H1 (cell line): ENCODE data around the gene GRAPL. TPM values are rescaled to one million over a fixed set of nuclear protein-coding genes. Genes with fewer than 3 reads are reported as not detected.
"Not testable (repeated sequence)": the region's sequence is repeated elsewhere in the genome, so short reads cannot be mapped to it uniquely, and the experiment has no call there.

Experiments
- CTCF ChIA-PET: fragments of 300-600 bp; sonication (Branson Sonifier 250); formaldehyde crosslinking; loops from one replicate; lab custom pipeline; 2021; ENCODE audit not compliant: partially characterized antibody; lab: Charles Lee
- POLR2A ChIA-PET: fragments of 300-600 bp; sonication (Branson Sonifier 250); formaldehyde crosslinking; loops from one replicate; lab custom pipeline; 2021; ENCODE audit warnings: inconsistent platforms; ENCODE audit not compliant: partially characterized antibody; lab: Charles Lee
- DNase-seq, 2 experiments: peaks; one replicate each; pipeline versions ENCODE4 v3.0.0 to v3.0.0-alpha.2; 2010 to 2022; ENCODE audit warnings: low spot score in 2 of 2, low read depth in 1 of 2, mixed read lengths in 1 of 2
- FAIRE-seq: peaks from 2 replicates; lab custom pipeline; 2011; peaks lifted over from hg19 to GRCh38; lab: Jason Lieb, UNC
- H2AFZ ChIP-seq: 2 replicates; pipeline ENCODE4 v1.8.1; 2012; ENCODE audit warnings: low read length, inconsistent platforms
- H2AK5ac ChIP-seq: 2 replicates; pipeline ENCODE4 v1.6.1; 2013; ENCODE audit warnings: low read depth, low read length
- H2BK120ac ChIP-seq: replicated peaks from 2 replicates; pipeline ENCODE3; 2013; ENCODE audit warnings: low read depth, low read length, inconsistent platforms
- H2BK12ac ChIP-seq: 2 replicates; pipeline ENCODE4 v1.6.1; 2013; ENCODE audit warnings: low read depth, low read length
- H2BK15ac ChIP-seq: 2 replicates; pipeline ENCODE4 v1.6.1; 2013; ENCODE audit warnings: low read length
- H2BK20ac ChIP-seq: 2 replicates; pipeline ENCODE4 v1.6.1; 2013; ENCODE audit warnings: low read length
- H2BK5ac ChIP-seq: 2 replicates; pipeline ENCODE4 v1.6.1; 2013; ENCODE audit warnings: low read depth, low read length
- H3K14ac ChIP-seq: 2 replicates; pipeline ENCODE4 v1.6.1; 2013; ENCODE audit warnings: inconsistent platforms; ENCODE audit not compliant: insufficient read length
- H3K18ac ChIP-seq: 2 replicates; pipeline ENCODE4 v1.6.1; 2013; ENCODE audit warnings: low read length; ENCODE audit errors: extremely low read depth
- H3K23ac ChIP-seq: 2 replicates; pipeline ENCODE4 v1.6.1; 2013; ENCODE audit warnings: inconsistent platforms; ENCODE audit not compliant: insufficient read length
- H3K23me2 ChIP-seq: 2 replicates; pipeline ENCODE4 v1.6.1; 2013; ENCODE audit warnings: low read depth, low read length
- H3K27ac ChIP-seq: 2 replicates; pipeline ENCODE4 v1.6.1; 2011; ENCODE audit warnings: low read depth, low read length, inconsistent platforms
- H3K27me3 ChIP-seq, 4 experiments: replicated peaks in 1 of 4; 1 replicate in 1 of 4; 2 replicates in 3 of 4; pipeline versions ENCODE4 v1.6.1 to v1.8.1; 2011 to 2013; ENCODE audit warnings: low read length in 3 of 4, mild to moderate bottlenecking in 3 of 4, inconsistent platforms in 2 of 4, mixed read lengths in 2 of 4, moderate library complexity in 1 of 4; ENCODE audit not compliant: control insufficient read depth in 3 of 4, insufficient read depth in 3 of 4; ENCODE audit errors: extremely low read depth in 1 of 4
- H3K36me3 ChIP-seq, 4 experiments: 2 replicates each; pipeline versions ENCODE4 v1.6.1 to v1.8.1; 2011 to 2013; ENCODE audit warnings: mild to moderate bottlenecking in 4 of 4, low read length in 3 of 4, moderate library complexity in 2 of 4, control low read depth in 1 of 4, inconsistent platforms in 1 of 4; ENCODE audit not compliant: insufficient read depth in 4 of 4, control insufficient read depth in 2 of 4
- H3K4ac ChIP-seq: replicated peaks from 2 replicates; pipeline ENCODE3; 2013; ENCODE audit warnings: low read length, low read depth, mixed read lengths, inconsistent platforms; ENCODE audit not compliant: insufficient read length
- H3K4me1 ChIP-seq, 4 experiments: replicated peaks in 1 of 4; 1 replicate in 1 of 4; 2 replicates in 3 of 4; pipeline versions ENCODE4 v1.6.1 to v1.8.1; 2011 to 2013; ENCODE audit warnings: low read length in 3 of 4, inconsistent platforms in 2 of 4, mixed read lengths in 1 of 4; ENCODE audit not compliant: insufficient read depth in 4 of 4, control insufficient read depth in 3 of 4
- H3K4me2 ChIP-seq, 2 experiments: 2 replicates each; pipeline versions ENCODE4 v1.6.1 to v1.8.1; 2011 to 2013; ENCODE audit warnings: low read depth in 2 of 2, low read length in 2 of 2, control low read depth in 1 of 2, inconsistent platforms in 1 of 2, mild to moderate bottlenecking in 1 of 2; ENCODE audit not compliant: insufficient read depth in 1 of 2
- H3K4me3 ChIP-seq, 4 experiments: fragments of 200-600, 300-600 bp in 1 of 4; sonication (generic), shearing (Covaris generic), sonication (Bioruptor Twin) in 1 of 4; 2 replicates each; pipeline versions ENCODE4 v1.5.1 to v1.8.1; 2011 to 2016; ENCODE audit warnings: low read length in 4 of 4, low read depth in 3 of 4, control low read depth in 2 of 4, inconsistent platforms in 2 of 4, mild to moderate bottlenecking in 2 of 4, mixed read lengths in 1 of 4, moderate library complexity in 1 of 4; ENCODE audit not compliant: insufficient read depth in 2 of 4; ENCODE audit errors: extremely low read depth in 1 of 4
- H3K56ac ChIP-seq: replicated peaks from 2 replicates; pipeline ENCODE3; 2013; ENCODE audit warnings: low read depth, mild to moderate bottlenecking, mixed read lengths, low read length, inconsistent platforms; ENCODE audit not compliant: insufficient read length
- H3K79me1 ChIP-seq: 2 replicates; pipeline ENCODE4 v1.6.1; 2013; ENCODE audit warnings: low read depth, low read length, control low read depth
- H3K79me2 ChIP-seq, 2 experiments: 2 replicates each; pipeline versions ENCODE4 v1.6.1 to v1.8.1; 2012 to 2013; ENCODE audit warnings: low read length in 2 of 2, mild to moderate bottlenecking in 2 of 2, inconsistent platforms in 1 of 2; ENCODE audit not compliant: insufficient read depth in 2 of 2, control insufficient read depth in 1 of 2
- H3K9ac ChIP-seq, 4 experiments: replicated peaks in 1 of 4; 1 replicate in 1 of 4; 2 replicates in 3 of 4; pipeline versions ENCODE4 v1.6.1 to v1.8.1; 2011 to 2013; ENCODE audit warnings: low read depth in 3 of 4, low read length in 3 of 4, control low read depth in 2 of 4, mild to moderate bottlenecking in 2 of 4, moderate library complexity in 2 of 4, inconsistent platforms in 1 of 4; ENCODE audit errors: extremely low read depth in 1 of 4
- H3K9me3 ChIP-seq, 2 experiments: 2 replicates each; pipeline versions ENCODE4 v1.6.1 to v1.8.1; 2012 to 2013; ENCODE audit warnings: mild to moderate bottlenecking in 2 of 2, moderate library complexity in 2 of 2, control low read depth in 1 of 2, inconsistent platforms in 1 of 2, low read depth in 1 of 2, low read length in 1 of 2, mixed read lengths in 1 of 2; ENCODE audit not compliant: insufficient read depth in 2 of 2
- H4K20me1 ChIP-seq, 2 experiments: replicated peaks in 1 of 2; 2 replicates each; pipeline versions ENCODE3 to v1.8.1; 2011 to 2013; ENCODE audit warnings: inconsistent platforms in 2 of 2, low read length in 2 of 2, mild to moderate bottlenecking in 1 of 2; ENCODE audit not compliant: insufficient read depth in 2 of 2, control insufficient read depth in 1 of 2
- H4K5ac ChIP-seq: 2 replicates; pipeline ENCODE4 v1.6.1; 2013; ENCODE audit warnings: low read length, low read depth, mixed read lengths, inconsistent platforms; ENCODE audit not compliant: insufficient read length
- H4K8ac ChIP-seq: 2 replicates; pipeline ENCODE4 v1.8.0; 2013; ENCODE audit warnings: mild to moderate bottlenecking, moderate library complexity, low read length, inconsistent platforms; ENCODE audit not compliant: insufficient read depth; ENCODE audit errors: extremely low read depth
- H4K91ac ChIP-seq: replicated peaks from 2 replicates; pipeline ENCODE3; 2013; ENCODE audit warnings: low read length, mixed read lengths, inconsistent platforms; ENCODE audit not compliant: insufficient read length
- WGBS, 2 experiments: shearing (Covaris generic) in 1 of 2; methylation state at CpG; one replicate each; pipeline versions ENCODE4 v1.1.6 to v1.1.7; 2013 to 2015; ENCODE audit warnings: low lambda C conversion rate in 2 of 2, mixed read lengths in 2 of 2, inconsistent platforms in 1 of 2, low coverage in 1 of 2, missing lambda C conversion rate in 1 of 2; ENCODE audit not compliant: insufficient replicate concordance in 2 of 2, insufficient coverage in 1 of 2, insufficient read length in 1 of 2; ENCODE audit errors: extremely low coverage in 1 of 2, missing lambda C conversion rate in 1 of 2; 5-methylcytosine and 5-hydroxymethylcytosine counted together
- polyA plus RNA-seq, 7 experiments: library from polyadenylated mRNA; depleted of rRNA in 3 of 7; stranded (reverse) in 5 of 7; unstranded in 2 of 7; fragments of >200 nt in 5 of 7; fragments of 200-250 nt in 2 of 7; gene quantifications; 1 replicate in 5 of 7; 2 replicates in 1 of 7; 4 replicates in 1 of 7; pipeline versions ENCODE4 v1.2.1 to v1.2.3, GENCODE V29; 2011 to 2013; ENCODE audit warnings: missing spikeins in 2 of 7, mixed read lengths in 2 of 7
- total RNA-seq: library from RNA; stranded (reverse); fragmentation: NEBNext Ultra II Directional; extraction: Animal tissue kit (Norgen Biotek cat#: 25700); gene quantifications from 2 replicates; pipeline ENCODE4 v1.2.1, GENCODE V29; 2021

The GRAPL gene
- total and polyA plus RNA-seq, 2 of the 8 experiments (the other 6 are each of a cell fraction or from before 2014, with no cell fraction given) = 0.15 TPM; not detected in 1

DNA sequence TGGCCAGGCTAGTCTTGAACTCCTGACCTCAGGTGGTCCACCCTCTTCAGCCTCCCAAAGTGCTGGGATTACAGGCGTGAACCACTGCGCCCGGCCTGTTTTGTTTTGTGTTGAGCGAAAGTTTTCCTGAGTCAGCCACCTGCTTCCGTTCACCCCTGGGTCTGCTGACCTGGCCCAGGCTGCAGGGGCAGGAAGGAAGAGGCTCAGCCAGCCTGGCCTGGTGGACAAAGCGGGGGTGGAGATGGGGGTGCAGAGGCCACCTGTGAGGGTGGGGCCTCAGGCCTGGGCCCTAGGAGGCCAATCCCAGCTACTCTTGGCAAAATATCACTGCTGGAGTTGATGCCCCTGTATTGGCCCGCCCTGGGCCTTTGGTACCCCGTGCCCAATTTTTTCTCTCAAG lies 3.7 kb downstream of the GRAPL start:
- H3K27me3 ChIP-seq, H2AFZ ChIP-seq, H3K9me3 ChIP-seq, H3K56ac ChIP-seq, H3K18ac ChIP-seq, H2BK5ac ChIP-seq, H2AK5ac ChIP-seq, H2BK12ac ChIP-seq, CTCF ChIA-PET, H3K79me1 ChIP-seq, H3K27ac ChIP-seq, H3K4me1 ChIP-seq, H3K23ac ChIP-seq, FAIRE-seq, H2BK120ac ChIP-seq, H2BK15ac ChIP-seq, H4K20me1 ChIP-seq, H4K5ac ChIP-seq, H3K4me3 ChIP-seq, H4K8ac ChIP-seq, H3K14ac ChIP-seq, H3K9ac ChIP-seq, H3K79me2 ChIP-seq, H3K4ac ChIP-seq, H3K23me2 ChIP-seq, H3K4me2 ChIP-seq, H4K91ac ChIP-seq, DNase-seq, H2BK20ac ChIP-seq, POLR2A ChIA-PET, H3K36me3 ChIP-seq: not testable (repeated sequence)
- WGBS, 2 experiments = no CpG with 5 or more reads among the region's 8 CpGs

DNA sequence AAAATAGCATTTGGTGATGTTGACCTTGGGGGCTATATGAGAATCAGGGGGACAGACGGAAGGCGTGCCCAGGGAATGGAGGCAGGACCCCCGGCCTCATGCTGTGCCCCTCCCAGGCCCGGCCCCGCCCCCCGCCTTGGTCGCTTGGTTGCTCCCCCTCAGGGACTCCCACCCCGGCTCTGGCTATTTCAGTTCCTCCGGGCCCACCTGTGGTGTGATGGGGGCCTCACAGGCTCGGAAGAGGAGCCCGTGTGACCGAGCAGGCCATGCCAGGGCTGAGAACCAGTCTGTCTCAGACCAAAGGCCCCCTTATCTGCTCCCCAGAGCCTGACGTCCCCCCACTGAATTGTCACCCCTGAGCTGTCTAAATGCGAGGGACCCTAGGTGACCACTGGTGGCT lies 4.4 kb downstream of the GRAPL start:
- H3K4me1 ChIP-seq, H3K4me3 ChIP-seq, H2BK15ac ChIP-seq, H3K14ac ChIP-seq, H3K9me3 ChIP-seq, H4K8ac ChIP-seq, H3K79me2 ChIP-seq, H3K23ac ChIP-seq, H3K79me1 ChIP-seq, H4K5ac ChIP-seq, H3K4ac ChIP-seq, H2AK5ac ChIP-seq, H3K4me2 ChIP-seq, H3K9ac ChIP-seq, H2BK5ac ChIP-seq, H3K23me2 ChIP-seq, H2AFZ ChIP-seq, H2BK12ac ChIP-seq, H4K91ac ChIP-seq, DNase-seq, H3K27me3 ChIP-seq, POLR2A ChIA-PET, H3K27ac ChIP-seq, H3K18ac ChIP-seq, FAIRE-seq, H3K56ac ChIP-seq, H2BK120ac ChIP-seq, H4K20me1 ChIP-seq, H2BK20ac ChIP-seq, CTCF ChIA-PET, H3K36me3 ChIP-seq: not testable (repeated sequence)
- no CpG with 5 or more reads among the region's 14 CpGs for WGBS, 2 experiments
